Gastrocnemius medialis (tissue), 4 donors: ENCODE data around the gene NGB. TPM values are rescaled to one million over a fixed set of nuclear protein-coding genes. Genes with fewer than 3 reads are reported as not detected.
"Not testable (repeated sequence)": the region's sequence is repeated elsewhere in the genome, so short reads cannot be mapped to it uniquely, and the experiment has no call there.

Experiments used
- ATAC-seq, 2 donors: fragments of 150-250 bp; one replicate each; pipeline ENCODE4 v1.9.1; 2016
- DNase-seq, 2 donors: peaks; one replicate each; pipeline ENCODE4 v3.0.0-alpha.2; 2019
- H3K27ac ChIP-seq, 4 donors: fragments of 200-600 bp; sonication (generic); 1 replicate in 1 of 4; 2 replicates in 3 of 4; pipeline ENCODE4 v1.5.1; 2016 to 2018; ENCODE audit warnings: mild to moderate bottlenecking in 2 of 4, moderate library complexity in 1 of 4
- H3K27me3 ChIP-seq, 3 donors: fragments of 200-600 bp; sonication (generic) in 2 of 3; 1 replicate in 1 of 3; 2 replicates in 2 of 3; pipeline versions ENCODE4 v1.5.1 to v1.6.0; 2016 to 2019; ENCODE audit warnings: mild to moderate bottlenecking in 1 of 3, moderate library complexity in 1 of 3
- H3K36me3 ChIP-seq, 2 donors: fragments of 200-600 bp; sonication (generic) in 1 of 2; one replicate each; pipeline ENCODE4 v1.5.1; 2017 to 2018
- H3K4me1 ChIP-seq, 2 donors: fragments of 200-600 bp; sonication (generic) in 1 of 2; one replicate each; pipeline ENCODE4 v1.5.1; 2016 to 2017; ENCODE audit warnings: mild to moderate bottlenecking in 2 of 2
- H3K4me3 ChIP-seq, 4 donors: fragments of 200-600 bp; sonication (generic) in 3 of 4; 1 replicate in 1 of 4; 2 replicates in 3 of 4; pipeline ENCODE4 v1.5.1; 2016 to 2019; ENCODE audit warnings: mild to moderate bottlenecking in 2 of 4
- H3K9me3 ChIP-seq, 3 donors: fragments of 200-600 bp; sonication (generic) in 2 of 3; 1 replicate in 1 of 3; 2 replicates in 2 of 3; pipeline ENCODE4 v1.5.1; 2016 to 2019
- CTCF ChIP-seq, 5 experiments: fragments of 450-650 bp in 3 of 5; fragments of 200-600 bp in 2 of 5; sonication (generic) in 2 of 5; IDR thresholded peaks in 4 of 5; conservative IDR thresholded peaks in 1 of 5; 1 replicate in 4 of 5; 2 replicates in 1 of 5; pipeline ENCODE4 v1.5.1; 2016 to 2019; ENCODE audit warnings: antibody characterized with exemption in 5 of 5, mild to moderate bottlenecking in 3 of 5, moderate library complexity in 3 of 5
- POLR2A ChIP-seq, 2 donors: fragments of 450-650 bp; IDR thresholded peaks; one replicate each; pipeline ENCODE4 v1.6.1; 2017; ENCODE audit warnings: antibody characterized with exemption in 2 of 2, mild to moderate bottlenecking in 2 of 2, moderate library complexity in 2 of 2
- in situ Hi-C, 4 donors: fragments of 200-750 bp; cut with MboI; loops; one replicate each; pipeline versions ENCODE4 v1.15.0 to v1.8.0; 2017; ENCODE audit warnings: low sequenced_read_pairs in 4 of 4
- intact Hi-C: fragments of 100-400 bp; cut with DNase I; formaldehyde crosslinking; loops from one replicate; pipeline ENCODE4 v1.15.1; 2023; ENCODE audit warnings: low total_unique reads
- total RNA-seq, 4 donors: library from RNA; depleted of rRNA; stranded (reverse); fragments of >200 nt; gene quantifications; one replicate each; pipeline versions ENCODE4 v1.1.0 to v1.2.3, GENCODE V29; 2016

The NGB gene
- total RNA-seq, 4 donors from 2014 or later, result not detected

DNA sequence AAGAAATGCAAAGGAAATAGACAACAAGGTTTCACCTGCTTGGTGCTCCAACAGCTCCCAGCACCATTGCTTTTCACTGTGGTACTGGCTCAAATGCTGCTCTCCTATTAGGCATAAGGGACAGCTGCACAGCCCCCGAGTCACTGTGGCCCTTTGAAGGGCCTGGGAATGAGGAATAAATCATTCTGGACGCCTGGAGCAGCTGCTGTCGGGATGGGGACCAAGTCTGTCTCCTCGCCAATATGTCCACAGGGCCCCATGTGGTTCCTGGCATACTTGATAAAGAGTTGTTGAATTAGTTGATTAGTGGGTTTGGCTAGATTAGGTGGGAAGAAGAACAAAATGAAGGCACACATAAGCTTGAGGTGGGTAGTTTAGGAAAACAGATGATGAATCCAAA, 13.1 kb upstream of the NGB start:
- H3K36me3 ChIP-seq, result peaks cover 3 to 98% of the 10 kb centered on the region in 2 donors
- DNase-seq (no peak), ATAC-seq (no peak)
- intact Hi-C loops (no loop called here), in situ Hi-C loops (loop anchor here in 1 of 4 donors (25.0 kb wide), 1 partner anchor 422 kb away; no protein-coding TSS in a partner anchor)
- no peaks in the 10 kb centered on the region for H3K9me3 ChIP-seq
- H3K27me3 ChIP-seq, result no peaks in the 10 kb centered on the region
- no peak overlapping the region for H3K4me3 ChIP-seq
- TF ChIP-seq CTCF (IDR thresholded peaks at IDR 0.05 in 4 of 5, conservative IDR thresholded peaks at IDR 0.05 in 1 of 5), result no peak
- no peak for TF ChIP-seq POLR2A (IDR thresholded peaks at IDR 0.05)
- no peak overlapping the region for H3K27ac ChIP-seq
- H3K4me1 ChIP-seq, result no peaks in the 10 kb centered on the region

DNA sequence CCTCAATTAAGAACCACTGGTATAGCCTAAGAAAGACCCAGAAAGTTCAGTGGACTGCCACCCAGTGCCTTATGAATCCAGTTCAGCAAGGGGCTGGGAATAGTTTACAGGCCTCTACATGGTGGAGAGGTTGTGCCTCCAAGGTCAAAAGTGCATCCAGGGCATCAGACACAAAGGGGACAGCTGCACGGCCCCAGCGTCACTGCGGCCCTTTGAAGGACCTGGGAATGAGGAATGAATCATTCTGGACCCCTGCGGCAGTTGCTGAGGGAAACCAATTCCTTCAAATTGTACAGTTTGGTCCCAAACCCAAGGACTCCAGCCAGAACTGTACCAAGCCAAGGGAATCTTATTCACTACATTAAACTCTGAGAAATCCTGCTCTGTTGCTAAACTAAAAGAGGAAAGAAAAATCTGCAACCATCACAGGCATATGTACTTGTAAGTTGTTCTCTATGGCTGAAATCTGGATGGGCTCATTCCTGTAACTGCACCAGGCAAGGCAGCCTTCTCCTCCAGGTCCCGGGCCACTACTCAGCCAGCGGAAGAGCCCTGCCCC, 10.9 kb upstream of the NGB start:
- DNase-seq (no peak), ATAC-seq (no peak)
- intact Hi-C loops (no loop called here), in situ Hi-C loops (loop anchor here in 1 of 4 donors (25.0 kb wide), 1 partner anchor 420 kb away; no protein-coding TSS in a partner anchor)
- TF ChIP-seq POLR2A (IDR thresholded peaks at IDR 0.05) (no peak), CTCF (IDR thresholded peaks at IDR 0.05 in 4 of 5, conservative IDR thresholded peaks at IDR 0.05 in 1 of 5) (no peak)
- no peak overlapping the region for H3K4me3 ChIP-seq
- no peaks in the 10 kb centered on the region for H3K27me3 ChIP-seq
- H3K27ac ChIP-seq, result no peak overlapping the region
- no peaks in the 10 kb centered on the region for H3K4me1 ChIP-seq
- H3K9me3 ChIP-seq, result no peaks in the 10 kb centered on the region
- peaks cover under 1 to 100% of the 10 kb centered on the region in 2 donors for H3K36me3 ChIP-seq

GRCh38 chr14:77280921-77281320, 9.9 kb upstream of the NGB start:
- in situ Hi-C loops, result loop anchor here in 1 of 4 donors (25.0 kb wide), 1 partner anchor 419 kb away; no protein-coding TSS in a partner anchor
- H3K27me3 ChIP-seq, intact Hi-C loops, ATAC-seq, H3K9me3 ChIP-seq, H3K4me3 ChIP-seq, H3K4me1 ChIP-seq, H3K27ac ChIP-seq, DNase-seq: not testable (repeated sequence)
- peaks cover 0 to 99% of the 10 kb centered on the region in 2 donors for H3K36me3 ChIP-seq

- peaks cover 0 to 87% of the 10 kb centered on the region in 2 donors for H3K36me3 ChIP-seq
- no peaks in the 10 kb centered on the region for H3K27me3 ChIP-seq
- H3K9me3 ChIP-seq, result no peaks in the 10 kb centered on the region
- no peak for ATAC-seq
- no peak overlapping the region for H3K4me3 ChIP-seq
- H3K4me1 ChIP-seq, result no peaks in the 10 kb centered on the region
- intact Hi-C loops, result no loop called here
- no peak overlapping the region for H3K27ac ChIP-seq
- in situ Hi-C loops, result loop anchor here in 1 of 4 donors (25.0 kb wide), 1 partner anchor 417 kb away; no protein-coding TSS in a partner anchor
- DNase-seq, result no peak
- TF ChIP-seq CTCF (IDR thresholded peaks at IDR 0.05 in 4 of 5, conservative IDR thresholded peaks at IDR 0.05 in 1 of 5) (no peak), POLR2A (IDR thresholded peaks at IDR 0.05) (no peak)
Measured at GRCh38 chr14:77279719-77280118, 8.7 kb upstream of the NGB start.

DNA sequence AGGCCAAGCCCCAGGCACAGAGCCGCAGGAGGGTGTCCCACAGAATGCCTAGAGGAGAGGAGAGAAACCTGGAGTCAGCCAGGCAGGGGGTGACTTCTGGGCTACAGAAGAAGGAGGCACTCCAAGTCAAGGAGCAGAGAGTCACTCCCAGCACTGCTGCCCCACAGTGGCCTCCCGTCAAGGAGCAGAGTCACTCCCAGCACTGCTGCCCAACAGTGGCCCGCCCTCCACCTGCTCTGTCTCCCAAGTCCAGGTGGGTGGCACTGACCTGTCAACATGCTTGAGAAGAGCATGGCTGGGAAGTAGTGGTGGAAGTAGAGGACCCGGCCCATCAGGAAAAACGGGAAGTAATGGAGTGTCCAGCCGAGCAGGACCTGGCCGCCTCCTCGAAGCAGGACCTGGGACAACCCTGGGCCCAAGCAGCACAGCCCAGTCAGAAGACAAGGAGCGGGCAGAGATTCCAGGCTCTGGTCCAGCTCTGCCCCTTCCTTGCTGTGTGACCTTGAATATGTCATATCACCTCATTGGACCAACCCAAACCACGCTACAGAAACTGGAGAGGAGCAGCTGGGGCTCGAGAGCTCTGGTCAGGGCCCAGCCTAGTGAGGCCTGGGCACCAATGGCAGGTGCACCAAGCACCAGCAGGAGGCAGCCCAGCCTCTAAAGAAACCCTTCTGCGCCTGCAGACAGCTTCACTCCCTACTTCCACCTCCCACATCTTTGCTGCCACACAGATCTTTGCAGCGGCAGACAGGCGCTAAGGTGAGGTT, 7.6 kb upstream of the NGB start:
- H3K27me3 ChIP-seq, result peaks cover 0 to under 1% (median 0%) of the 10 kb centered on the region in 3 donors
- no peak for DNase-seq
- no peak overlapping the region for H3K27ac ChIP-seq
- no peaks in the 10 kb centered on the region for H3K9me3 ChIP-seq
- peaks cover 0 to 76% of the 10 kb centered on the region in 2 donors for H3K36me3 ChIP-seq
- H3K4me1 ChIP-seq, result no peaks in the 10 kb centered on the region
- H3K4me3 ChIP-seq, result no peak overlapping the region
- intact Hi-C loops (no loop called here), in situ Hi-C loops (loop anchor here in 1 of 4 donors (25.0 kb wide), 1 partner anchor 416 kb away; no protein-coding TSS in a partner anchor)
- TF ChIP-seq POLR2A (IDR thresholded peaks at IDR 0.05) (no peak), CTCF (IDR thresholded peaks at IDR 0.05 in 4 of 5, conservative IDR thresholded peaks at IDR 0.05 in 1 of 5) (no peak)
- ATAC-seq, result no peak
